Measurements from ENCODE around the gene RALA.

The RALA gene

GRCh38 chr7:39623047-39623731 is at the start of gene RALA:
RALA (plus strand) TSS chr7:39623572; CDS start chr7:39686668, 63,096 bp downstream.
- DNase-seq (ENCODE audit: low read depth in 2 of 2, low spot score in 1 of 2) = peak; percentile 79 to 83

DNA sequence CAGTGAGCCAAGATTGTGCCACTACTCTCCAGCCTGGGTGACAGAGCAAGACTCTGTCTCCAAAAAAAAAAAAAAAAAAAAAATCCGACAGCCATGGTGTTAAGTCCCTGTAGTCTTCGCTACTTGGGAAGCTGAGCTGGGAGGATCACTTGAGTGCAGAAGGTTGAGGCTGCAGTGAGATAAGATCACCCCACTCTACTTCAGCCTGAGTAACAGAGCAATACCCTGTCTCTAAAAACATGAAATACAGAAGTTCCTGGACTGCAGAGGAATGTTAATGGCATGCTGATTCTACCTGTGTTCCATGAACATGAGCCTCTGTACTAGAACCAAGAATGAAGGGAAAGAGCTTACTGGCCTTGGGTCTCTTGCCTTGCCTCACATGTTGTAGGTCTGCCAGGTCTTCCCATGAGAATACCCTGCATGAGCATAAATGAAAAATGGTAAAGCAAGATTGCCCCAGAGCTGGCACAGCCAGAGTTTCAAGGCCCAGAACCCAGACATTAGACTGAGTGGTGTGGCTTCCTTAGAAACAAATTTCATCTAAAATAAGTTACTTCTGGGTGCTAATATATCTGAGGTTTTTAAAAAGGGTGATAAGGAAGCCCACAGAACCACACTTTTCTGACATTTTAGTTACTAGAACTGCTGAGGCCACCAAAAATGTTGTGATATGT is 48.6 kb upstream of the RALA start:
- no peak for DNase-seq (ENCODE audit: low read depth in 2 of 2, low spot score in 1 of 2)

- DNase-seq (ENCODE audit: low read depth in 2 of 2, low spot score in 1 of 2) = no peak
Observed at GRCh38 chr7:39577229-39577874, 46.0 kb upstream of the RALA start.

- peak; percentile 46 to 52 for DNase-seq (ENCODE audit: low read depth in 2 of 2, low spot score in 1 of 2)
Observed at GRCh38 chr7:39580149-39580874, 43.1 kb upstream of the RALA start.

GRCh38 chr7:39582536-39582935 is 40.8 kb upstream of the RALA start:
- no peak for DNase-seq (ENCODE audit: low read depth in 2 of 2, low spot score in 1 of 2)

GRCh38 chr7:39583539-39583938 is 39.8 kb upstream of the RALA start:
- DNase-seq (ENCODE audit: low read depth in 2 of 2, low spot score in 1 of 2) = no peak

DNA sequence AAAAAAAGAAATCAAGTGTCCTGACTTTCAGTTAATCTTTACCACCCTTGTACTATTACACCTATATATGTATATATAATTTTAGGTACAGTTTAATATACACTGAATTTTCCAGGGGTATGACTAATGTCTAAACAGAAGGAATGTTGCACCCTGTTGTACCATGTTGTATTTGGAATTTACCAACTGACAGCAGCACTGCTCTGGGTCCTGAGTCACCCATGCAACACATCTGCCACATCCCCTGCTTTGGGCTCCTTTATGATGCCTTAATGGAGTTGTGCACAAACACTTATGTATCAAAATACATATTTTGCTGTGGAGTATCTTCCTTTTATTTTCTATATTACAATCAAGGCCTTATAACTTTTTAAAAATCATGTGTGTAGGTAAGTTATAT is 36.0 kb upstream of the RALA start:
- DNase-seq (ENCODE audit: low read depth in 2 of 2, low spot score in 1 of 2) = no peak

GRCh38 chr7:39588416-39588815 is 35.0 kb upstream of the RALA start:
- DNase-seq (ENCODE audit: low read depth in 2 of 2, low spot score in 1 of 2) = no peak

DNA sequence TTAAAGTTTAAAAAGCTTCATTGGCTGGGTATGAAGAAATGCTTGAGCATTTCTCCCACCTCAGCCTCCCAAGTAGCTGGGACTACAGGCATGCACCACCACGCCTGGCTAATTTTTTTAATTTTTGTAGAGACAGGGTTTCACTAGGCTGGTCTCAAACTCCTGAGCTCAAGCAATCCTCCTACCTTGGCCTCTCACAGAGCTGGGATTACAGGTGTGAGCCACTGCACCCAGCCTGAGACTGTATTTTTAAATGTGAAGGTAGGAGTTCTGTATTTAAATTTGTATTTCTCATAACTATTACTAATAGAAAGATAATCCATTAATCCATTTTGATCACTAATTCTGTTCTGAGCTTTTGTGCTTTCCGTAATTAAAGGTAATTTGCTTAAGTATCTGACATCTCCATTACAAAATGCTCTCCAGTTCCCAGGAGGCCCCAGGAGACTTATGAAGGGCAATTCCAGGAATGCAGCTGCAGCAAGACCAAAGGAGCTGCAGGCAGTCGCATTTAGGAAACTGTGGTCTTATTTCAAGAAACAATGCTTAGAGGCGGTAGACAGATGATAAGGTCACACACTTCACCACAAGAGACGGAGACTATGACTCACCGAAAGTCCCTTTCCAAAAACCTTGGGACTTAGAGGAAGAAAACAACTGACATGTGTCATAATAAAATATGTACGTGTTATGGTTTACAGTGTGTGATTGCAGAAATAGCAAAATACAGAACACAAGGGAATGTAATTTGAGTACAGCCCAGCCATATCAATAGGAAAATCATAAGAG is 33.9 kb upstream of the RALA start:
- DNase-seq (ENCODE audit: low read depth in 2 of 2, low spot score in 1 of 2) = peak in 1 of 2 donors; percentile 35

DNA sequence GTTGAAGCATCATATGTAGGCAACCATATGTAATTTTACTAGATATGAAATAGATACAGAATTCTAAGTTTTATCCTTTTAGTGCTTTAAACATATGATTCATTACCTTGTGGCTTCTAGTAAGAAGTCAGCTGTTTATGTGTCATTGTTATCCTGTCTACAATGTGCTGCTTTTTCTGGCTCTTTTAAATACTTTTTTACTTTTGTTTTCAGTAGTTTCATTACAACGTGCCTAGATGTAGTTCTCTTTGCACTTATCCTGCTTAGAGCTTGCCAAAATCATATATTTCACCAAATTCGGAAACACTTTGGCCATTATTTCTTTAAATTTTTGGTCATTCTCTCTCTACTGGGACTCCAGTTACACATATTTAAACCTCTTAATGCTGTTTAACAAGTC is 30.8 kb upstream of the RALA start:
- no peak for DNase-seq (ENCODE audit: low read depth in 2 of 2, low spot score in 1 of 2)

- DNase-seq (ENCODE audit: low read depth in 2 of 2, low spot score in 1 of 2) = no peak
Observed at GRCh38 chr7:39594988-39595620, 28.3 kb upstream of the RALA start.

DNA sequence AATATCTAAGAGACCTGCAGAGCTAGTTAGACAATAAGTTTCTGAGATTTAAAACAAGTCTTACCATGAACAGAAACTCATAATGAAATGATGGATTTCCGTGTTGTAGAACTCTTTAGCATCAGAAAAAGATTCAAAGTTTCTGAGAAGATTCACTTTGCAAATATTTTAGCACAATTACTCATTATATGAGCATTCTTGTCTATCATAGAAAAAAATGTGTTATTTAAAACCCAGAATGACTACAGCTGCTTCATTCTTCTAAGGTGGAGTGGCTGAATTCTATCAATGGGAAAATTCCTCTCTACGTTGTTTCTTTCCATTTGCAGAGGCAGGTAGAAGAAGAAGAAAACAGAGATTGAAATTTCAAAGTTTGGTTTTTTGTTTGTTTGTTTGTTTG is 21.0 kb upstream of the RALA start:
- DNase-seq (ENCODE audit: low read depth in 2 of 2, low spot score in 1 of 2) = no peak

DNA sequence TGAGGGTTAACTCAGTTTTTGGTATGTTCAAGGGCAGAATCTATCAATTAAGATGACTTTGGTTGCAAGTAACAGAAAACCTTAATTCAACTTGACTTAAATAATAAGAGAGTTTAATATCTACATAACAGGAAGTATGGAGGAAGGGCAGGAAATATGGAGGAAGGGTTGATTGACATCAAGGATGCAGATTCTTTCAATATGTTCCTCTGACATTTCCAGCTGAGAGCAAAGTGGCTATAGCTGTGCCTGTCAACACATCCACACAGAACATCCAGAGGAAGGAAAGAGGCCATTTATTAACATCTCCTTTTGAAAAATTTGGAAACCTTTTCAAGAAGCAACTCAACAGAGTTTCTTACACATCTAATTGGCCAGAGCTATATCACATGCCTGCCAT is 19.4 kb upstream of the RALA start:
- no peak for DNase-seq (ENCODE audit: low read depth in 2 of 2, low spot score in 1 of 2)

- DNase-seq (ENCODE audit: low read depth in 2 of 2, low spot score in 1 of 2) = no peak
Observed at GRCh38 chr7:39605087-39605486, 18.3 kb upstream of the RALA start.

DNA sequence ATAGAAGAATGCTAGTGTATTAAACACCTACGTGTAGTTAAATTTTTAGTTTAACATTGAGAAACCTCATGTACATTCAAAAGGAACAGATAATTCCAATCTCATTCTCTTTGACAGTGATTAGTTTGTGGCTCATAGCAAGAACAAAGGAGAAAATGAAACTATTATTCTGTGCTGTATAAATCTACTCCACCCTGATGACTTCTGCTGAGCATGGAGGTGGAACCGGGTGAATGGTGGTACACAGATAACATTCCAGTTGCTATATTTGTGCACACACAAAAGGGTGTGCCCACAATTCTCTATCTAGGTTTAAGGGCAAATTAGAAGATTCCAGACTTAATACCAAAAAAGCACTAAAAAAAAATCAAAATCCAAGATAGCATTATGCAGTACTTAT is 17.0 kb upstream of the RALA start:
- no peak for DNase-seq (ENCODE audit: low read depth in 2 of 2, low spot score in 1 of 2)

DNA sequence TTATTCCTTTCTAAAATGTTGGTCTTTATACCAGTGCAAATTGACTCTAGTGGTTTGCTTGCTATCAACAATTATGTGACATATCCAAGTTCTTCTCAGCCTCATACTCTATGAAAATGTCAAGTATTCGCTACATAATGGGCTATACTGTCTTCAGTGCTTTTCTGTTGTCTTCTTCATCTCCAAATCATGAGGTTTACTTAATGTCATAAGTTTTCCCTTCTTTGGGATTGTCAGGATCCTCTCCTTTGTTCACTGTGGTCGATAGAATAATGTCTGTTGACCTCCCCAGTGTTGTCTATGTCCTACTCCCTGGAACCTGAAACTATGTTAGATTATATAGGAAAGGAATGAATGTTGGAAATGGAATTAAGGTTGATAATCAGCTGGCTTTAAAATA is 16.4 kb upstream of the RALA start:
- no peak for DNase-seq (ENCODE audit: low read depth in 2 of 2, low spot score in 1 of 2)

- DNase-seq (ENCODE audit: low read depth in 2 of 2, low spot score in 1 of 2) = no peak
Observed at GRCh38 chr7:39607865-39608264, 15.5 kb upstream of the RALA start.

DNA sequence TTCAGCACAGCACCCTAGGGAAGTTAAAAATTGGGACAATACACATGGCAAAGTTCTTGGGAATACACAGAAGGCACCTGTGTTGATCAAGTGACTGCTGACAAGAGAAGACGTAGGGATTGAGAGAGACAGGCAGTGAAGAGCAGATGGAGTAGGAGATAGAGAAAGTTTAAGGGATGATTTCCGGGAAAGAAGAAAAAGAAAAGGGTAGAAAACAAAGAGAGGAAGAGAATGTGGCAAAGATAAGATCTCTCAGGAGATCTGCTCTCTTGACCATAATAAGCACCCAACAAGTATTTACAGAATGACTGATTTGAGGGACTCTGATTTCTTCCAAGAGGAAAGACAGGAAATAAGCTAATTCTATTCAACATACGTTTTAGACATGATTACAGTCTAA is 15.1 kb upstream of the RALA start:
- DNase-seq (ENCODE audit: low read depth in 2 of 2, low spot score in 1 of 2) = no peak

GRCh38 chr7:39609113-39609934 is 14.0 kb upstream of the RALA start:
- no peak for DNase-seq (ENCODE audit: low read depth in 2 of 2, low spot score in 1 of 2)

- DNase-seq (ENCODE audit: low read depth in 2 of 2, low spot score in 1 of 2) = no peak
Observed at GRCh38 chr7:39609935-39610263, 13.5 kb upstream of the RALA start.
